Activated CD8-positive, alpha-beta memory T cell treated with anti-CD3 and anti-CD28 coated beads, Interleukin-2, amount 50 U/mL, for 1 hour (primary cell): ENCODE measurements around the gene DNTTIP2.
A peak's percentile ranks its signal among the peaks of the same experiment; 100 is the strongest.
"Not testable (repeated sequence)": the region's sequence is repeated elsewhere in the genome, so short reads cannot be mapped to it uniquely, and the experiment has no call there.

ENCODE experiments used
- DNase-seq: peaks from one replicate; pipeline ENCODE4 v3.0.0-alpha.2; 2020; ENCODE audit errors: extremely low read depth

Gene DNTTIP2

DNA sequence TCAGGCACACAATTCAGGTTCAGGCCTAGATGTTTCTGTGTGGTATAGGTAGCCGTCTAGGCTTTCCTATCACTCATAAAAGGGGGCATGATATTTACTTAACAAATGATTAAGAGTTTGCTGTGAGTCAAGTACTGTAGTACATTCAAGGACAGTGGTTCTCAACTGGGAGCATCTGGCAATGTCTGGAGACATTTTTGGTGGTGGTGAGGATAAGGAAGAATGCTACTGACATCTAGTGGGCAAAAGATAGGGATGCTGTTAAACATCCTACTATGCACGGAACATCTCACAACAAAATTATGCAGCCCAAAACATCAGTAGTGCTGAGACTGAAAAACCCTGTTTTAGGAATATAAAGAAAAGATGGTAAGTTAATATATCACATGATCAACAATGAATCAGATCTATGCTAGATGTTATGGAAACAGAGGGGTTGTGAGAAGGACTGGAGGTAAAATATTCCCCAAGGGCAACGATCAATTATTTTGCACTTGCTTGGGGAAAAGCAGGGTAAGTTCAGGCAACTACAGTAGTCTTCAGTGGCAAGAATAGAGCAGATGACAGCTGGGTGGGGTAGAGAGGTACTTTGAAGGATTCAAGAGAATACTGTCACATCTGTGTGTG, 4.9 kb downstream of the DNTTIP2 start:
- no peak for DNase-seq

DNA sequence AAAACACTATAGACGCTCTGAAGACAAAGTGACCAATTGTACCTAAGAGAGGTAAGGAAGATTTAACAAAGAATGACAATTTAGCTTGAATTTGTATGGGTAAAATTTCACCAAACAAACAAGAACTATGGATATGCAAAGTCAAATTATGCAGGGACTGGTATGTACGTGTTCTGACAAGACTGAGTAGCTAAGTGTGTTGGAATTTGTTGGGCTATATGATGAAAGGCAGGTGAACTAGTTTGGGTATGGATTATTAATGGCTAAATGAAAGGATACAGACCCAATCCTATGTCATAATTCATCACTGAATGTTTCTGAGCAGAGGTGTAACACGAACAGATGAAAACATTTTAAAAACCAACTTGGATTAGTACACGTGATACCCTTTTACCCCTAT, 7.6 kb downstream of the DNTTIP2 start:
- no peak for DNase-seq

DNA sequence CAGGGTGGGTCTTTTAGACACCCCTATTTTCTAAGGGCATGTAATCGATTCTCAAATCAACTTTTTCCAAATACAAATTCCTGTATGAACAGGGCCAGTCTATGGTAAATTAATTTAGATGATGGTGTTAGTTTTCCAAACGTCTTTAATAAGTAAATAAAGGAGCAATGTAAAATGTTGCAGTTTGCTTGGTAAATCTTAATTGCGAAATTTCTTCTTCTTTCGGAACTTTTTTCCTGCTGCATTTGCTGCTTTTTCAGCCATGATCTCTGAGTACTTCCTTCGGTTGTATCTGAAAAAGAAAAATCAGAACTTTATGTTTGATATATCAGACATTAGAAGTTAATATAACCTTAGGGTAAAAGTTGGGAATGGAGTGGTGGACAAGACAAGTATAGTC, 9.4 kb downstream of the DNTTIP2 start:
- no peak for DNase-seq

DNA sequence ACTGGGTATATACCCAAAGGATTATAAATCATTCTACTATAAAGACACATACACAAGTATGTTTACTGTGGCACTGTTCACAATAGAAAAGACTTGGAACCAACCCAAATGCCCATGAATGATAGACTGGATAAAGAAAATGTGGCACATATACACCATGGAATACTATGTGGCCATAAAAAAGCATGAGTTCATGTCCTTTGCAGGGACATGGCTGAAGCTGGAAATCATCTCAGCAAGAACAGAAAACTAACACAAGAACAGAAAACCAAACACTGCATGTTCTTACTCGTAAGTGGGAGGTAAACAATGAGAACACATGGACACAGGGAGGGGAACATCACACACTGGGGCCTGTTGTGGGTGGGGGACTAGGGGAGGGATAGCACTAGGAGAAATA, 10.5 kb downstream of the DNTTIP2 start:
- not testable (repeated sequence) for DNase-seq

DNA sequence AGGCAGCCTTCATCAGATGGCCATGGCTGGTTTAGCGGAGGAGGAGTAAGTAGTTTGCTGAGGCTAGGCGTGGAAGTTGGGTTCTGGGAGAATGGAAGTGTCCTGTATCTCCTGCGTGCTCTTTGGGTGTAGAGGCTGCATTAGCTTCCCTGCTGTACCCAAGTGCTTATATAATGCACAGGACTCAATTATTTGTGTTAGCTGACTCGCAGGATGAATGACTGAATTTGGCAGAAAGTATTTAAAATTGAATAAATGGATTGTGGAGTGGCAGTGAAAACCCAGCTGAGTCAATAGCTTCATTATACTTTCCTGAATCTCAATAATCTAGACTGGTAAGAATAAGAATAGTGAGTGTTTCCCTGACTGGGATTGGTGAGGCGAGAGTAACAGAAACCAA, 13.8 kb downstream of the DNTTIP2 start:
- no peak for DNase-seq

DNA sequence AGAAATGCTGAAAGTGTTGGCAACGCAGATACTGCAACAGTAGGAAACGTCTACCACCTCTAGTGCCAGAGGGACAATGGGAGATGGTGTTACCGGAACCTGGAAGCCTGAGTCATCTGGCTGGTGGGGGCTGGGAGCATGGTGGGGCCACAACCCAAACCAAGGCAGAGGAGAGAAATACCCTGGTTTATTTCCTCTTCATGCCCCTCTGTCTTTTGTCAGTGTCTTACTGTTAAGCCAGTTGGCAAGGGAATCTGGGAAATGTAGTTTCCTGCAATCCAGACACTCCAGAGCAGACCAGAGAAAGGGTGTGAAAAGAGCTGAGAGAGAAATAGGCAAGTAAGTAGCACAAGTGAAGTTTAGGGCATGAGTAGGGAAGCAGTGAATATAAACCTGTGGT, 14.8 kb downstream of the DNTTIP2 start:
- no peak for DNase-seq

DNA sequence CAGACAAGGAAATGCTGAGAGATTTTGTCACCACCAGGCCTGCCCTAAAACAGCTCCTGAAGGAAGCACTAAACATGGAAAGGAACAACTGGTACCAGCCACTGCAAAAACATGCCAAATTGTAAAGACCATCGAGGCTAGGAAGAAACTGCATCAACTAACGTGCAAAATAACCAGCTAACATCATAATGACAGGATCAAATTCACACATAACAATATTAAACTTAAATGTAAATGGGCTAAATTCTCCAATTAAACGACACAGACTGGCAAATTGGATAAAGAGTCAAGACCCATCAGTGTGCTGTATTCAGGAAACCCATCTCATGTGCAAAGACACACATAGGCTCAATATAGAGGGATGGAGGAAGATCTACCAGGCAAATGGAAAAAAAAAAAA, 21.4 kb downstream of the DNTTIP2 start:
- not testable (repeated sequence) for DNase-seq

DNA sequence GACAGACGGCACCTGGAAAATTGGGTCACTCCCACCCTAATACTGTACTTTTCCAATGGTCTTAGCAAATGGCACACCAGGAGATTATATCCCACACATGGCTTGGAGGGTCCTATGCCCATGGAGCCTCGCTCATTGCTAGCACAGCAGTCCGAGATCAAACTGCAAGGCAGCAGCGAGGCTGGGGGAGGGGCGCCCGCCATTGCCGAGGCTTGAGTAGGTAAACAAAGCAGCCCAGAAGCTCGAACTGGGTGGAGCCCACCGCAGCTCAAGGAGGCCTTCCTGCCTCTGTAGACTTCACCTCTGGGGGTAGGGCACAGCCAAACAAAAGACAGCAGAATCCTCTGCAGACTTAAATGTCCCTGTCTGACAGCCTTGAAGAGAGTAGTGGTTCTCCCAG, 23.0 kb downstream of the DNTTIP2 start:
- DNase-seq, result not testable (repeated sequence)

DNA sequence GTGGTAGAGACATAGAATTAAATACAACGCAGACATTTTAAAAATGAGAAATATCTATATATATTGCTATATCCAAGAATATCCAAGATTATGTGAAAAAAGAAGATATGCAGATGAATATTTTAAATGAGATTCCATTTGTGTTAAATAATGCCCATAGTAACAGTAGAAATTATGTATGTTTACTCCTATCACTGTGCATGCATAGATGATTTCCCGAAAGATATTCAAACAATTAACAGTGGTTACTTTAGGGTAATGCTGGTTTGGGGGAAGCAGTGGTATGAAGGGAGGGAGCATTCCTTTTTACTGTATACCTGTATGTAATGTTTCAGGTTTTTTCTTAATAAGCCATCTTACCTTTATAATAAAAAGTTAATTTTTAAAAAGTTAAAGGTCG, 25.1 kb downstream of the DNTTIP2 start:
- DNase-seq, result no peak

DNA sequence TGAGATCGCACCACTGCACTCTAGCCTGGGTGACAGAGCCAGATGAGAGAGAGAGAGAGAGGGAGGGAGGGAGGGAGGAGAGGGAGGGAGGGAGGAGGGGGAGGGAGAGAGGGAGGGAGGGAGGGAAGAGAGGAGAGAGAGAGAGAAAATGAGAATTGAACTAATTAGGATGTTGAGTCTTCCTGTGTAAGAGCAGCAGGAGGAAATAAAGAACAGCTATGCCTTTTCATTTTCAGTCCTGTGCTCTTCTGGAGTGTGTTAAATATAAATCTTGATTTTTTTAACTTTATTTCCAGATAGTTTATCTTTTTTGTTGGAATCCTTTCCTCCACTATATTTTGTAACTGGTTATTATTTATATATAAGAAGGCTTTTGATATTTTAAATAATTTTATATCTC, 27.1 kb downstream of the DNTTIP2 start:
- DNase-seq, result no peak

DNA sequence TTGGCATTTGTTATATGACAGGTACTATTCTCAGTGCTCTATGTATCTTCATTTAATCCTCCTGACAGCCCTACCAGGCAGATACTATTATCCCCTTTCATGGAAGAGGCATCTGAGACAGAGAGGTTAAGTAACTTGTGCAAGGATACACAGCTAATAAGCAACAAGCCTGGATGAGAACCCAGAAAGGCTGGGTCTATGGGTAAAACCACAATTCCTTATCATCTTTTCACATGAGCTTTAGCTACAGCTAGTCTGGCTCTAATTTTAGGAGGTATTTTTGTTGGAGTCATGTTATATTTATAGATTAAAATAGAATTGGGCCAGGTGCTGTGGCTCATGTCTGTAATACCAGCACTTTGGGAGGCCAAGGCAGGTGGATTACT, 27.7 kb downstream of the DNTTIP2 start:
- DNase-seq, result no peak

DNA sequence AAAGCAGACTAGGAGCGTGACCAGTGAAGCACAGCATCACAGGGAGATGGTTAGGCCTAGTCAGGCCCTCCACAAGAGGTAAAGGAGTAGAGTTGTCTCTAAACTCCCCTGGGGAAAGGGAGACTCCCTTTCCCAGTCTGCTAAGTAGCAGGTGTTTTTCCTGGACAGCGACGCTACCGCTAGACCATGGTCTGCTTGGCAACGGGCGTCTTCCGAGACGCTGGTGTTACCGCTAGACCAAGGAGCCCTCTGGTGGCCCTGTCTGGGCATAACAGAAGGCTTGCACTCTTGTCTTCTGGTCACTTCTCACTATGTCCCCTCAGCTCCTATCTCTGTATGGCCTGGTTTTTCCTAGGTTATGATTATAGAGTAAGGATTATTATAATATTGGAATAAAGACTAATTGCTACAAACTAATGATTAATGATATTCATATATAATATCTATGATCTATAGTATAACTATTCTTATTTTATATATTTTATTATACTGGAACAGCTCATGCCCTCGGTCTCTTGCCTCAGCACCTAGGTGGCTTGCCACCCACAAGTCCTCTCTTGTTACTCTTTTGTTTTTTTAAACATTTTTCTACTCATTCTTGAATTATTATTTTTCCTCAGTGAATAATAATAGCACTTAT, 28.2 kb downstream of the DNTTIP2 start:
- not testable (repeated sequence) for DNase-seq

DNA sequence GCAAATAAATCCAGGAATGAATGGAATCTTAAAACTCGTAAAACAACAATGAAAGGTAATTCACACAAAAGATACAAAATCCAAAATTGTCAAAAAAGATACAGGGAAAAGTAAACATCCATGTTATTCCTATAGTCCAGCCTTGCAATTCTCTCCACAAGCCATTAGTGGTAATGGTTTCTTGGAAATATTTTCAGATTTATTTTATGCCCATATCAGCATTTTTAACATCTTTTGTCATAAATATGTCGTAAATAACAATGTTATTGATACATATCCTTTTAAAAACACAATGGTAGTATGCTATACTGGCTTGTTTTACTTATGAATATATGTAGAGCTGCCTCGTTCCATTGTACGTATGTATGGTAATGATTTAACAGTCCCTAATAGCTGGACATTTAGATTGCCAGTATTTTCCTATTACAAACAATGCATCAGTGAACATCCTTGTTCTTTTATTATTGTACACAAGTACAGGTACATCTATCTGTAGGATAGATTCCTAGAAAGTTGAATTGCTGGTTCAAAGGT, 30.6 kb downstream of the DNTTIP2 start:
- no peak for DNase-seq

DNA sequence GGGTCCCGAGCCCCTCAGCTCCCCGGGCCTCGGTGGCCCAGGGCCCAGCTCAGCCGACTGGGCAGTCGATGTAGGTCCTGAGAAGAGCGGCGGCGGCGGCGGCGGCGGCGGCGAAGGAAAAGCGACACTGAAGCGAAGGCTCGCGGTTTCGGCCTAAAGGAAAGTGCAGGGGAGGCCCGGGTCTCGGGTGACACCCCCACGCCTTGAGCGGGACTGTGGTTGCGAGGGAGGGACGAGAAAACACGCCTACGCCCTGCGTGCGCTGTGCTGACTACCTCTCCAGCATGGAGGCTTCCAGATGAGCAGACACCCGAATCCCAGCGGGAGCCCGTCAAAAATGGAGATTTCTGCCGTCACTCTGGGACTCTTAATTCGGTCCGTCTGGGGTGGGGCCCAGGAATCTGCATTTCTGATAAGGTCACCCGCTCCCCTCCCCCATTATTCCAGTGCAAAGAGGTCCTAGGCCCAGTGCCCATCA, 31.2 kb downstream of the DNTTIP2 start:
- DNase-seq, result peak; percentile 57

DNA sequence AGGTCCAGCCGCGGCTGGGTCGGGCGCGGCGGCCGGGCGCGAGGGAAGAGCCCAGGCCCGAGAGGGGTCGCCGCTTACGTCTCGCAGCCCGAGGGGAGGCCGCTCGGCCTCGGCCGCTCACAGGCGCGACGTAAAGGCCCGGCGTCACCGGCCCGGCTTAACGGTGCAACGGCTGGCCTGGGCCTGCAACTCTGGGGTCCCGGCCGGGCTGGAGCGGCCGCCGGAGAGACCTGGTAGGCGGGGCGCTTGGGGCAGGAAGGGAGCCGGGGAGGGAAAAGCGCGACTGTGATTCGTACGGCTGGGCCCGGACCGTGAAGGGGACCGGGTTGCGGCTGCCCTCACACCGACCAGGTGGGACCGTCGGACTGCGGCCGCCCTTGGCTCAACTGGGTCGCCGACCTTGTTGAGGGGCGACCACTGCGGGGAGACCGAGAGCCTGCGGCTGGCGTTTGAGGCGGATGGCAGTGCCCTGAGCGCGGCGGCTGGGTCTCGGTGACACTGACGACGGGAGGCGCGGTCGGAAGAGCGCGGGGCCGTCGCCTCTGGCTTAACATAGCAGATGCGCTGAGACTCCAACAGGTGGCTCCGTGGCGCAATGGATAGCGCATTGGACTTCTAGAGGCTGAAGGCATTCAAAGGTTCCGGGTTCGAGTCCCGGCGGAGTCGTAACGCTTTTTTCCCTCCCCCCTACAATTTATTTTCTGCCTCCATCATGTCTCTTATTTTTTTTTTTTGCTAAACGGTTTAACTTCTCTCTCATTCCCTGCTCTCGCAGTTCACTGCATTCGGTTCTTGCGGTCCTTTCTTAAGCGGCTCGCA, 31.8 kb downstream of the DNTTIP2 start:
- DNase-seq, result peak; percentile 78

DNA sequence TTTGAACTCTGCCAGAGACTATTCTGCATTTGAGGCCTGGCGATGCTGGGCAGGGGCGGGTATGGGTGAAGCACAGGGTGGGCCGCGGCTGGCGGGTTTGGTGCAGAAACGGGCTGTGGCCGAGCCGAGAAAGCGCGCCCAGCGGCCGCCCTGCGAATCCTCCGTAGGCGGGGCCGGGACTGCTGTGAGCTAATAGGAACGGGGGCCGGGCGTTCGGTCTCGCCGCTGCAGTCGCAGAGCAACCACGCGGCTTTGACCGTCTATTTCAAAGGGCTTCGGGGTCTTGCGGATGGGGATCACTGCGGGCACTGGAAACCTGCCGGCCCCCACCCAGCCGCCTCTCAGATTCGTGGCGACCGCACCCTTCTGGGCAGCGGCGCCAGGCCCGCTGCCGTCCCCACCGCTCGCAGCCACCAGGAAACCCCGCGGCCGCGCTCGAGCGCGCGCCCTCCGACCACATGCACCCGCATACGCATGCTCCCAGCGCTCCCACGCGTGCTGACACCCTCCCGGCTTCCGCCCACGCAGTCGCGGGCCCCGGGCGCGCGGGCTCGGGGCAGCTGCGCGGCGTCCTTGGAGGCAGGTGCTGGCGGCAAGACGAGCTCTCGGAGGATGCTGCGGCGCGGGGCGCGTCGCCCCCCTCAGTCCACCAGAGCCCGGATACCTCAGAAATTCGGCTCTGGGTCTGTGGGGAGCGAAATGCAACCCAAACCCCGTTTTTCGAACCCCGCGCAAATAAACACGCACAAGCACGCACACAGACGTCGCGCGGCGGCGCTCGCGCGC, 32.6 kb downstream of the DNTTIP2 start:
- peak; percentile 49 for DNase-seq

DNA sequence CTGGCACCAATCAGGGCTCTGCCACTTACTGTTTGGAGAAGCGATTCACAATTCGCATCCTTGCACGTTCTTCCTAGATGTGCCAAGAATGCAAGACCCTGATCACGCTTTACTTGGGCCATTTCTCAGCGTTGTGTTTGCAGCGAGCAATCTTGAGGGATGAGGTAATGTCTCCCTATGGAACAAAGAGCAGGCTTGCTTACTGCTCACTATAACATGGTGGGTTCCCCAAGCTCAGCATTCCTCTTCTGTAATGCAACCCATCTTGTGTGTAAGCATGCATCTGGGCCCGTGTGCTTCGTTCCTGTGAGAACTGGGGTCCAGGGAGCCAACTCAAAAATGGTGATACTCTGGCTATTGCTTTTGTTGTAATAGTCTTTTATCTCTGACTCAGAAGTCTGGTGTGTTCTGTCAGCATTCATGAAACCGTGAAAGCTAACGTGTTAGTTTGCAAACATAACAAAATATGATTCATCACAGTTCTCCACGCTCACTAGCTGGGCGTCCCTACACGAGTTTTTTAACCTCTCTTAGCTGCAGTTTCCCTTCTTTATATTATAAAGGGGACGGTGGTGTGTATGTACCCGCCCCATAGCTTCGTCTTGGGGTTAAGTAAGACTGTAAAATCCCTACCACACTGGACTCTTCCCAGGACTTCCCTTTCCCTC, 33.3 kb downstream of the DNTTIP2 start:
- DNase-seq, result no peak

DNA sequence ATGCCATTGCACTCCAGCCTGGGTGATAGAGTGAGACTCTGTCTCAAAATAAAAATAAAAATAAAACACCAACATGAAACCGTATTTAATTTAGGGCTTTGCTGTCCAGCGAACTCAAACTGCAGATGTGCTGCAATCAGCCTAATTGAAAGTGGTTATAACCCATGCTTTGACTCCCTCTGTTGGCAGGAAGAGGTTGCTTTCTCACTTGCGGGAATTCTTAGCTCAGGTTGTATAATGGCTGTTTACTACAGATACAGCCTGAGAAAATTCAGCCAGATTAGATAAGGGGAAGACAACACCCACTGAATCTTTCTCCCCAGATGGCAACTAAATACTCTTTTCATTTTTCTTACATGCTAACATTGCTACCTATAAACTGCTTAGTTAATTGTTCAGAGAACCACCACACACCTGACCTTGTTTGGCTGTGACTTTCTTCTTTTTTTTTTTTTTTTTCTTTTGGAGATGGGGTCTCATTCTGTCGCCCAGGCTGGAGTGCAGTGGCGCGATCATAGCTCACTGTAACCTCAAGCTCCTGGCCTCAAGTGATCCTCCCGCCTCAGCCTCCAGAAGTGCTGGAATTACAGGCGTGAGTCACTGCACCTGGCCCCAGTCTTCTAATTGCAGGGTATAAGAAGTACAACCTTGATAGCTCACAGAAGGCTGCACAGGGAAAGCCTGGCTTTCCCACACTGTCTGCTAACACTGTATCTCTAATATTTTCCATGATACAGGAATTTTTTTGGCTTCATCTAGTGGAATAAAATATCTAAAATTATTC, 34.6 kb downstream of the DNTTIP2 start:
- DNase-seq, result no peak

DNA sequence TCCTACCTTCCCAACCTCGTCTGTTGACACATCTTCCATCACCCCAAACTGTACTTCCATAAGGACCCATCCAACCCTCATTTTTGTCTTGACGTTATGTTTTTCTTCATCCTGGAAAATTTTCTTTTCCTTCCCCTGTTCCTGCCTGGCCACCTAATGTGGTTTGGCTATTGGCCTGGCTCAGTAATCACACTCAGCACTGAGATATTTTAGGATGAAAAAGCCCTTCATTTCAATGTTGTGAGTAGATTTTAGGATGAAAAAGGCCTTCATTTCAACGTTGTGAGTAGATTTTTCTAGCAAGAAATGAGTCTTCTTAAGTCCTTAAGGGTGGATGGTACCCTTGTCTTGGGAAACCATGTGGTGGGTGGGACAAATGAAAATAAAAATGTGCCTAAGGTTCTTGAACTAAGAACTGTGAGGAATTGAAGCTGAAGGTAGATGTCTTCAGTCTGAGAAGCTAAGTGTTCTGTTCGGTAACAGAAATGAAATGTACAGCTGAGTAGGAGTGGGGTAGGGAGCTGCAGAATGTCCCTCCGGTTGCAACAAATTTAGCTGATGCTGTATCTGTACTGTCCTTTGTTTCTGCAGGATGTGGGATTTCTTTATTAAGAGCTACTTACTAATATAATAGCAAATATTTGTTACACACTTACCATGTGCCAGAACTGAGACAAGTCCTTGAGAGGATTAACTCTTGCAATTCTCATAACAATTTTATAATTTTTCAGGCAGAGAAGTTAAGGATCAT, 36.1 kb downstream of the DNTTIP2 start:
- no peak for DNase-seq

DNA sequence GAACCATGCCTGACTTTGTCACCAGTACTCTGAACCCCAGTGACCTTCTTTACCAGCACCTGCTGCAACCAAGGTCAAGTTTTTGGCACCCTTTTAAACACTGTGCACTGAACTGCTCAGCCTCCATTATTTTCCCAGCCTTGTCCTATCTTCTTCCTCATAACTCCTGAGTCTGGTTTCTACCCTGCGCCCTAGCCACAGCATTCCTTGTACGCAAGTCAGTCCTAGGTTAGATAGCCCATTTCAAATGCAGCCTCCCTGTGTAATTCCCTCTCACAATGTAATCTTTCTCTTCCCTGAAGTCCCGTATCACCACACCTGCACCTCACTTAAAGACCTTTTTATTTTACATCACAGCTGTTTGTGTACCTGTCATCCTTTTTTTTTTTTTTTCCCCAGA, 37.2 kb downstream of the DNTTIP2 start:
- no peak for DNase-seq
